HG03108 (cell line): ENCODE data around the gene DOCK9.

ENCODE experiments used
- ATAC-seq: cut with Tn5 transposase; IDR thresholded peaks from one replicate; pipeline ENCODE4 v1.9.1; 2021; ENCODE audit warnings: moderate library complexity; ENCODE audit not compliant: unreplicated experiment

DOCK9 gene

GRCh38 chr13:98978280-98978679, 416 bp upstream of the DOCK9 start:
- no peak for ATAC-seq

GRCh38 chr13:98976941-98977340, 923 bp downstream of the DOCK9 start:
- ATAC-seq, result no peak

- no peak for ATAC-seq
Measured at GRCh38 chr13:98976338-98976737, 1.5 kb downstream of the DOCK9 start.

- no peak for ATAC-seq
Measured at GRCh38 chr13:98975822-98976261, 2.0 kb downstream of the DOCK9 start.

GRCh38 chr13:98974053-98974452, 3.8 kb downstream of the DOCK9 start:
- ATAC-seq, result no peak

GRCh38 chr13:98972627-98973026, 5.2 kb downstream of the DOCK9 start:
- no peak for ATAC-seq

- ATAC-seq, result no peak
Measured at GRCh38 chr13:98972059-98972458, 5.8 kb downstream of the DOCK9 start.

GRCh38 chr13:98970330-98970729, 7.5 kb downstream of the DOCK9 start:
- ATAC-seq, result no peak

- ATAC-seq, result no peak
Measured at GRCh38 chr13:98967491-98967890, 10.4 kb downstream of the DOCK9 start.

- ATAC-seq, result no peak
Measured at GRCh38 chr13:98966019-98966418, 11.8 kb downstream of the DOCK9 start.

GRCh38 chr13:98965325-98965724, 12.5 kb downstream of the DOCK9 start:
- ATAC-seq, result no peak

GRCh38 chr13:98963917-98964316, 13.9 kb downstream of the DOCK9 start:
- no peak for ATAC-seq

- no peak for ATAC-seq
Measured at GRCh38 chr13:98962901-98963590, 14.8 kb downstream of the DOCK9 start.

- no peak for ATAC-seq
Measured at GRCh38 chr13:98961503-98962105, 16.3 kb downstream of the DOCK9 start.

- no peak for ATAC-seq
Measured at GRCh38 chr13:98960606-98961502, 17.0 kb downstream of the DOCK9 start.

GRCh38 chr13:98959786-98960605, 17.9 kb downstream of the DOCK9 start:
- ATAC-seq, result no peak

- ATAC-seq, result no peak
Measured at GRCh38 chr13:98959291-98959690, 18.6 kb downstream of the DOCK9 start.

- ATAC-seq, result no peak
Measured at GRCh38 chr13:98958443-98958794, 19.4 kb downstream of the DOCK9 start.

GRCh38 chr13:98957731-98958442, 20.0 kb downstream of the DOCK9 start:
- no peak for ATAC-seq

GRCh38 chr13:98955336-98955735, 22.5 kb downstream of the DOCK9 start:
- ATAC-seq, result no peak
